ENCODE results near the gene ITPA. TPM values are rescaled to one million over a fixed set of nuclear protein-coding genes. Genes with fewer than 3 reads are reported as not detected.

ITPA gene
- 10 to 100 TPM; 15.8 to 26.3 (median 21.5) TPM for total RNA-seq
- polyA plus RNA-seq: 10 to 100 TPM; 51.1 to 53.6 TPM
- long read RNA-seq, donor 1, transcript ITPA-201 (8 exons, 1,185 nt): major isoform, 6 of 8 reads
- long read RNA-seq, donor 1, partial matches to known transcripts: 1 of 8 reads
- long read RNA-seq, donor 1, other reads (novel, unspliced or antisense): 1 of 8 reads
- long read RNA-seq, donor 2, transcript ITPA-201 (8 exons, 1,185 nt): major isoform, 11 of 22 reads
- long read RNA-seq, donor 2, partial matches to known transcripts: 1 of 22 reads
- long read RNA-seq, donor 2, other reads (novel, unspliced or antisense): 7 of 22 reads
- long read RNA-seq, donor 3, transcript ITPA-201 (8 exons, 1,185 nt): major isoform, 9 of 13 reads
- long read RNA-seq, donor 3, partial matches to known transcripts: 1 of 13 reads
- long read RNA-seq, donor 3, other reads (novel, unspliced or antisense): 1 of 13 reads

DNA sequence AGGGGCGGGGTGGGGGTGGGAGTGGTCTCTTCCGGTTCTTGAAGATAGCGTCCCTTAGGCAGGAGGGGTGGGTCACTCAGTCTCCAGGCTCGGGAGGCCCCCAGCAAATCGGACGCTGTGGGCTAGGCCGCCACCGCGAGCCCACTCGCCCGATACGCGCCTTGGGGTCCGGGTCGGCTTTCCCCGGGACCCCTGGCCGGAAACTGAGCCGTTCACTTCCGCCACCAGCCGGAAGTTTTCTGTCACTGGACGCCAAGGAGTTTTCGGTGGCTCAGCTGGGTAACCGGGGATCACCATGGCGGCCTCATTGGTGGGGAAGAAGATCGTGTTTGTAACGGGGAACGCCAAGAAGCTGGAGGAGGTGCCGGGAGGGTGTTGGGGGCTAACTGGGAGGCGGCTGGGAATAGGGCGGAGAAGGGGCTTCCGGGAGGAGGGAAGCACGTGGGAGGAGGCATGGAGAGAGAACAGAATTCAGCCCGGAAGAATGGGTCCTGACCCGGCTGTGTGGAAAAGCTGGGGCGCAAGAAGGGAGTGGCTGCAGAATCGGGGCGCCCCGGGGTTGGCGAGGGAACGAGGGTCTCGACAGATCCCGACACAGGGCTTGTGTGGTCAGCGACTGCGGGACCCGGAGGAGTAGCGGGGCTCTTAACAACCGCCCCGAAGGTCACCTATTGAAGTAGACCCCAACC, at the start of gene ITPA:
Gene ITPA (plus strand): TSS at position 242 of the 689 bp plus-strand sequence. CDS start 54 bp downstream, at position 296.
- TF ChIP-seq, protein P1, sequence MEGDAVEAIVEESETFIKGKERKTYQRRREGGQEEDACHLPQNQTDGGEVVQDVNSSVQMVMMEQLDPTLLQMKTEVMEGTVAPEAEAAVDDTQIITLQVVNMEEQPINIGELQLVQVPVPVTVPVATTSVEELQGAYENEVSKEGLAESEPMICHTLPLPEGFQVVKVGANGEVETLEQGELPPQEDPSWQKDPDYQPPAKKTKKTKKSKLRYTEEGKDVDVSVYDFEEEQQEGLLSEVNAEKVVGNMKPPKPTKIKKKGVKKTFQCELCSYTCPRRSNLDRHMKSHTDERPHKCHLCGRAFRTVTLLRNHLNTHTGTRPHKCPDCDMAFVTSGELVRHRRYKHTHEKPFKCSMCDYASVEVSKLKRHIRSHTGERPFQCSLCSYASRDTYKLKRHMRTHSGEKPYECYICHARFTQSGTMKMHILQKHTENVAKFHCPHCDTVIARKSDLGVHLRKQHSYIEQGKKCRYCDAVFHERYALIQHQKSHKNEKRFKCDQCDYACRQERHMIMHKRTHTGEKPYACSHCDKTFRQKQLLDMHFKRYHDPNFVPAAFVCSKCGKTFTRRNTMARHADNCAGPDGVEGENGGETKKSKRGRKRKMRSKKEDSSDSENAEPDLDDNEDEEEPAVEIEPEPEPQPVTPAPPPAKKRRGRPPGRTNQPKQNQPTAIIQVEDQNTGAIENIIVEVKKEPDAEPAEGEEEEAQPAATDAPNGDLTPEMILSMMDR (IDR thresholded peaks at IDR 0.05): peak in 1 of 9 donors; percentile 11
- Histone ChIP-seq H3K9me3 (no peaks in the 10 kb centered on the region), H3K36me3 (peaks cover 0 to 17% (median 0%) of the 10 kb centered on the region in 9 donors), H3K4me3 (peak within 1 kb of the TSS; percentile 64 to 94 (median 81)), H3K27ac (peak within 1 kb of the TSS; percentile 74 to 94 (median 87)), H3K27me3 (no peaks in the 10 kb centered on the region), H3K4me1 (peaks cover 5 to 27% (median 16%) of the 10 kb centered on the region in 9 donors)
- peak; percentile 51 to 71 (median 61) for ATAC-seq
- DNase-seq: peak; percentile 45 to 57
- intact Hi-C loops (cut with DNase I): loop anchor here in 1 of 10 donors (5.0 kb wide), 1 partner anchor 198 kb away; the partner anchor contains the start of gene DNAAF9
- WGBS, 2 donors: 0 to 1% methylated on average over 46 to 48 of the region's 48 CpGs

DNA sequence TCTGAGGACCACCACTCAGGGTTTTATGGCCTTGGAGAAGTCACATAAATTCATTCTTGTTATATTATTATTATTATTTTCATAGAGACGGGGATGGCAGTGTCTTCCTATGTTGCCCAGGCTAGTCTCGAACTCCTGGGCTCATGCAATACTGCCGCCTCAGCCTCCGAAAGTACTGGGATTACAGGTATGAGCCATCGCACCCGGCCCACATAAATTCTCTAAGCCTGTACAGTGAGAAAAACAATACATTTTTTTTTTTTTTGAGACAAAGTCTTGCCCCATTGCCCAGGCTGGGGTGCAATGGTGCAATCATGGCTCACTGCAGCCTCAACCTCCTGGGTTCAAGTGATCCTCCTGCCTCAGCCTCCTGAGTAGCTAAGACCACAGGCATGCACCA, 48.9 kb upstream of the ITPA start:
- H3K4me3 ChIP-seq: peak overlapping the region; percentile 16 to 99 (median 94)
- WGBS, 2 donors: 94 to 95% methylated on average over 6 of the region's 6 CpGs
- H3K4me1 ChIP-seq: peaks cover 14 to 44% (median 34%) of the 10 kb centered on the region in 9 donors
- TF ChIP-seq, protein P1 (IDR thresholded peaks at IDR 0.05): no peak
- peak overlapping the region in 8 of 10 donors; percentile 84 to 95 (median 92) for H3K27ac ChIP-seq
- no peak for ATAC-seq
- H3K27me3 ChIP-seq: no peaks in the 10 kb centered on the region
- peaks cover 0 to 6% (median 2%) of the 10 kb centered on the region in 9 donors for H3K36me3 ChIP-seq
- intact Hi-C loops (cut with DNase I): loop anchor here in 1 of 10 donors (5.0 kb wide), 1 partner anchor 42 kb away; the partner anchor contains the start of gene DDRGK1
- no peak for DNase-seq
- H3K9me3 ChIP-seq: no peaks in the 10 kb centered on the region

DNA sequence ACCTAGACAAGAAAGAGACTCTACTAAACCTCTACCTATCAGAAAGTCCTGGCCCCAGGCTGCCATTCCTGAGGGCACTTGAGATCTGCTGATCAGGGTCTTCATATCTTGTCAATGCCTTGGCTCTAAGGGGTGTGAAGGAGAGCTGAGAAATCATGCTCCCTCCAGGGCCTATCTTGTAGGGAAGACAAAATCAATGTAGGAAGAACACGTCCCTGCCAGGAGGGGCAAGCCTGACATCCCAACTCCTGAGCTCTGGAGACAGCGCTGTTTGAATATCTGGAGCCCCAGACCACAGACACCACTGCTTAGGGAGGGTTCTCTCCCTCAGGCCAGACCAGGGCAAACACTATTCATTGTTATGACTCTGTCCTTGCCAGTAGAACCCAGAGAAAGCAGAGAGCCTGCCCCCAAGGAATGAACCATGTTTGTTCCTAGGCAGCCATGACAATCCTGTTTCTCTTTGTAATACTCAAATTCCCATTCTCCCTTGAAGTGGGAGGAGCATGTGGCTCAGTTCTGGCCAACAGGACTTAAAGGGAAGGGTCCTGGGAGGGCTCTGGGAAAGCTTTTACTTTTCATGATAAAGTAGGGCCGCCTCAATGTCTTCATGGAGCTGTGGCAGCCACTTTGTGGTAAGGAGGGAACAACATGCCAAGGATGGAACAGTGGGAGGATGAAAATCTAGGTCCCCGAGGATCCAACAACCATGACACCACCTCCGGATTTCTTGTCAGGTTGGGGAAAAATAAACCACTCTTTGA, 47.8 kb upstream of the ITPA start:
- H3K4me3 ChIP-seq: no peak overlapping the region
- ATAC-seq (no peak), DNase-seq (no peak)
- H3K9me3 ChIP-seq: no peaks in the 10 kb centered on the region
- 67 to 72% methylated on average over 5 of the region's 5 CpGs for WGBS, 2 donors
- TF ChIP-seq, protein P1 (IDR thresholded peaks at IDR 0.05): no peak
- H3K4me1 ChIP-seq: peaks cover 17 to 45% (median 36%) of the 10 kb centered on the region in 9 donors
- no peaks in the 10 kb centered on the region for H3K36me3 ChIP-seq
- intact Hi-C loops (cut with DNase I): loop anchor here in 1 of 10 donors (5.0 kb wide), 1 partner anchor 41 kb away; the partner anchor contains the start of gene DDRGK1
- H3K27me3 ChIP-seq: peaks cover 0 to 3% (median 0%) of the 10 kb centered on the region in 7 donors
- no peak overlapping the region for H3K27ac ChIP-seq

Measured in heart right ventricle (tissue), 16 donors.